ENCODE results near the gene SPCS1. TPM values are rescaled to one million over a fixed set of nuclear protein-coding genes. Genes with fewer than 3 reads are reported as not detected.

Gene SPCS1
- total RNA-seq, 1 donor: 67.0 TPM

GRCh38 chr3:52688266-52688665, 17.6 kb upstream of the SPCS1 start:
- H4K20me1 ChIP-seq (ENCODE audit: insufficient read depth, low read length): peaks cover 12% of the 10 kb centered on the region

GRCh38 chr3:52689151-52689550, 16.8 kb upstream of the SPCS1 start:
- Histone ChIP-seq H3K4me2 (ENCODE audit: insufficient read depth, low read length) (no peak overlapping the region), H2AFZ (ENCODE audit: low read length) (no peak overlapping the region), H3K4me1 (ENCODE audit: insufficient read depth, low read length) (peaks cover 26% of the 10 kb centered on the region), H3K36me3 (ENCODE audit: insufficient read depth, low read length) (peaks cover 68% of the 10 kb centered on the region), H4K20me1 (ENCODE audit: insufficient read depth, low read length) (peaks cover 14% of the 10 kb centered on the region), H3K79me2 (ENCODE audit: insufficient read depth, low read length) (peaks cover 65% of the 10 kb centered on the region), H3K27me3 (ENCODE audit: insufficient read depth, low read length) (no peaks in the 10 kb centered on the region), H3K27ac (ENCODE audit: low read depth, low read length) (peak overlapping the region; percentile 49), H3K9me3 (ENCODE audit: low read depth, low read length) (no peaks in the 10 kb centered on the region), H3K4me3 (ENCODE audit: insufficient read depth, low read length) (no peak overlapping the region)
- TF ChIP-seq, protein P1, sequence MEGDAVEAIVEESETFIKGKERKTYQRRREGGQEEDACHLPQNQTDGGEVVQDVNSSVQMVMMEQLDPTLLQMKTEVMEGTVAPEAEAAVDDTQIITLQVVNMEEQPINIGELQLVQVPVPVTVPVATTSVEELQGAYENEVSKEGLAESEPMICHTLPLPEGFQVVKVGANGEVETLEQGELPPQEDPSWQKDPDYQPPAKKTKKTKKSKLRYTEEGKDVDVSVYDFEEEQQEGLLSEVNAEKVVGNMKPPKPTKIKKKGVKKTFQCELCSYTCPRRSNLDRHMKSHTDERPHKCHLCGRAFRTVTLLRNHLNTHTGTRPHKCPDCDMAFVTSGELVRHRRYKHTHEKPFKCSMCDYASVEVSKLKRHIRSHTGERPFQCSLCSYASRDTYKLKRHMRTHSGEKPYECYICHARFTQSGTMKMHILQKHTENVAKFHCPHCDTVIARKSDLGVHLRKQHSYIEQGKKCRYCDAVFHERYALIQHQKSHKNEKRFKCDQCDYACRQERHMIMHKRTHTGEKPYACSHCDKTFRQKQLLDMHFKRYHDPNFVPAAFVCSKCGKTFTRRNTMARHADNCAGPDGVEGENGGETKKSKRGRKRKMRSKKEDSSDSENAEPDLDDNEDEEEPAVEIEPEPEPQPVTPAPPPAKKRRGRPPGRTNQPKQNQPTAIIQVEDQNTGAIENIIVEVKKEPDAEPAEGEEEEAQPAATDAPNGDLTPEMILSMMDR (IDR thresholded peaks at IDR 0.05; ENCODE audit: extremely low read depth, low read depth, low read length): no peak
- DNase-seq (ENCODE audit: insufficient read length, low spot score, missing footprints): no peak

More at GRCh38 chr3:52688266-52688665, 17.6 kb upstream of the SPCS1 start:
- no peak for DNase-seq (ENCODE audit: insufficient read length, low spot score, missing footprints)
- peaks cover 74% of the 10 kb centered on the region for H3K79me2 ChIP-seq (ENCODE audit: insufficient read depth, low read length)
- peaks cover 31% of the 10 kb centered on the region for H3K4me1 ChIP-seq (ENCODE audit: insufficient read depth, low read length)
- H3K27ac ChIP-seq (ENCODE audit: low read depth, low read length): peak overlapping the region; percentile 49
- no peaks in the 10 kb centered on the region for H3K9me3 ChIP-seq (ENCODE audit: low read depth, low read length)
- TF ChIP-seq, protein P1 (IDR thresholded peaks at IDR 0.05; ENCODE audit: extremely low read depth, low read depth, low read length): no peak
- H3K4me3 ChIP-seq (ENCODE audit: insufficient read depth, low read length): no peak overlapping the region
- H2AFZ ChIP-seq (ENCODE audit: low read length): no peak overlapping the region
- no peaks in the 10 kb centered on the region for H3K27me3 ChIP-seq (ENCODE audit: insufficient read depth, low read length)
- H3K36me3 ChIP-seq (ENCODE audit: insufficient read depth, low read length): peaks cover 60% of the 10 kb centered on the region
- peak overlapping the region; percentile 85 for H3K4me2 ChIP-seq (ENCODE audit: insufficient read depth, low read length)

DNA sequence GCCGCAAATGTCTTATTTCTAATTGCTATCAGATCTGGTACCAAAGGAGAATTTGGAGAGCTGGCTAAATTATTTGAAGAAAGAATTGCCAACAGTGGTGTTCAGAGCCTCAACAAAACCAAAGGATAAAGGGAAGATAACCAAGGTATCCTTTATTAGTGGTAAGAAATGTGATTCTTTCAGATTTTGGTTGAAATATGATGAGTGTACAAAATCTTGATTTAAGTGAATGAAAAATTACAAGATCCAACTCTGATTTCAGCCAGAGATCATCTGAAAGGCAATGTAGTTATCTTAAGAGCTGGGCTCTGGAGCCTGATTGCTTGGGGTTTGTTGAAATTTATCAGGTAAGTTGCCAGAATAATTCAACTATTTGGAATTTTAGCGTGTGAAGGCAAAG, 15.3 kb upstream of the SPCS1 start:
- TF ChIP-seq, protein P1 (IDR thresholded peaks at IDR 0.05; ENCODE audit: extremely low read depth, low read depth, low read length): no peak
- Histone ChIP-seq H3K4me2 (ENCODE audit: insufficient read depth, low read length) (no peak overlapping the region), H3K4me3 (ENCODE audit: insufficient read depth, low read length) (no peak overlapping the region), H3K36me3 (ENCODE audit: insufficient read depth, low read length) (peaks cover 80% of the 10 kb centered on the region), H2AFZ (ENCODE audit: low read length) (no peak overlapping the region), H3K4me1 (ENCODE audit: insufficient read depth, low read length) (peaks cover 19% of the 10 kb centered on the region), H3K27me3 (ENCODE audit: insufficient read depth, low read length) (no peaks in the 10 kb centered on the region), H3K9me3 (ENCODE audit: low read depth, low read length) (no peaks in the 10 kb centered on the region), H4K20me1 (ENCODE audit: insufficient read depth, low read length) (peaks cover 14% of the 10 kb centered on the region), H3K79me2 (ENCODE audit: insufficient read depth, low read length) (peaks cover 53% of the 10 kb centered on the region), H3K27ac (ENCODE audit: low read depth, low read length) (peak overlapping the region; percentile 10)
- no peak for DNase-seq (ENCODE audit: insufficient read length, low spot score, missing footprints)

DNA sequence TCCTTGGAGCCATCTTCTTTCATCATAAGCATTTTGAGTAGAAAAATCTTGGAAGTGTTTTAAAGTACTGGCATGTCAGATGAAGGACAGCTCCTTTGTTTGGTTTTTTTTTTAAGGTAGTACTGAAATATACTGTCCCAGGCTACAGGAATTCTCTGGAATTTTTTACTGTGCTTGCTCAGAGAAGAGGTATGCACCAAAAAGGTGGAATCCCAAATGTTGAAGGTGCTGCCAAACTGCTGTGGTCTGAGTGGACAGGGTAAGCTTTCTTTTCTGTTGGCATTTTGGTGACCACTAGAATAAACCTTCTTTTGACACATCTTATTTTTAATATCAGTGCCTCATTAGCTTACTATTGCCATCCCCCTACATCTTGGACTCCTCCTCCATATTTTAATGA, 12.8 kb upstream of the SPCS1 start:
- Histone ChIP-seq H2AFZ (ENCODE audit: low read length) (no peak overlapping the region), H3K9me3 (ENCODE audit: low read depth, low read length) (no peaks in the 10 kb centered on the region), H3K4me1 (ENCODE audit: insufficient read depth, low read length) (peaks cover 3% of the 10 kb centered on the region), H3K27ac (ENCODE audit: low read depth, low read length) (no peak overlapping the region), H3K36me3 (ENCODE audit: insufficient read depth, low read length) (peaks cover 92% of the 10 kb centered on the region), H3K4me2 (ENCODE audit: insufficient read depth, low read length) (no peak overlapping the region), H3K79me2 (ENCODE audit: insufficient read depth, low read length) (peaks cover 36% of the 10 kb centered on the region), H4K20me1 (ENCODE audit: insufficient read depth, low read length) (peaks cover 6% of the 10 kb centered on the region), H3K4me3 (ENCODE audit: insufficient read depth, low read length) (no peak overlapping the region), H3K27me3 (ENCODE audit: insufficient read depth, low read length) (no peaks in the 10 kb centered on the region)
- TF ChIP-seq, protein P1 (IDR thresholded peaks at IDR 0.05; ENCODE audit: extremely low read depth, low read depth, low read length): no peak
- DNase-seq (ENCODE audit: insufficient read length, low spot score, missing footprints): no peak

Data from osteoblast (primary cell).